BE2C (cell line): ENCODE results near the gene SLC12A1.

Experiments used
- DNase-seq: peaks from one replicate; pipeline ENCODE4 v3.0.0-alpha.2; 2020
- H3K27me3 ChIP-seq: fragments of 250-450 bp; sonication (Bioruptor Pico); 2 replicates; pipeline ENCODE4 v1.5.1; 2020; ENCODE audit warnings: mild to moderate bottlenecking
- H3K36me3 ChIP-seq: fragments of 250-450 bp; sonication (Bioruptor Pico); 2 replicates; pipeline ENCODE4 v1.5.1; 2020; ENCODE audit warnings: mild to moderate bottlenecking
- H3K4me1 ChIP-seq: fragments of 250-450 bp; sonication (Bioruptor Pico); 2 replicates; pipeline ENCODE4 v1.5.1; 2020
- H3K4me3 ChIP-seq: 2 replicates; pipeline ENCODE4 v1.5.1; 2011; ENCODE audit warnings: low read depth, low read length
- H3K9me3 ChIP-seq: fragments of 250-450 bp; sonication (Bioruptor Pico); 2 replicates; pipeline ENCODE4 v1.5.1; 2020
- TF ChIP-seq, protein P1 (sequence below): IDR thresholded peaks from 2 replicates; pipeline ENCODE4 v1.5.1; 2012; ENCODE audit warnings: mild to moderate bottlenecking, low read depth, low read length

Gene SLC12A1

DNA sequence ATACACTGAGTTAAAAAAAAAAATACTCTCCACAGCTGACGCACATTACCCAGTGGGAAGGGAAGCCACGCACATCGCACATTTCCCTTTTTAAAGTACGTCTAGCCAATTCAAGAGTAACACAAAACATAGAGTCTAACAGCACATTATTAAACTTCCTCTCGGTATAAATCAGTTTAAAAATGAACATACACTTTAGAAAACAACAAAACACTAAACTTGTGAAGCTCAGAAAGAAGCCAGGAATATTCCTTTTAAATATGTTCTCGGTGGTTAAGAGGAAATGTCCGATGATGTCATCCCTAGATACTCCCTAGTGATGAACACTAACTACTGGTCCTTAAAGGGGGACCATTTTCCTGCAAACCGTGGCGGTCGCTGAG lies 28.7 kb upstream of the SLC12A1 start:
- H3K4me1 ChIP-seq = peaks cover 15% of the 10 kb centered on the region
- H3K9me3 ChIP-seq = no peaks in the 10 kb centered on the region
- DNase-seq = no peak
- H3K36me3 ChIP-seq = no peaks in the 10 kb centered on the region; the same call in 1 of the 2 replicates
- H3K27me3 ChIP-seq = no peaks in the 10 kb centered on the region
- peak overlapping the region; percentile 67 for H3K4me3 ChIP-seq
- TF ChIP-seq, protein P1, sequence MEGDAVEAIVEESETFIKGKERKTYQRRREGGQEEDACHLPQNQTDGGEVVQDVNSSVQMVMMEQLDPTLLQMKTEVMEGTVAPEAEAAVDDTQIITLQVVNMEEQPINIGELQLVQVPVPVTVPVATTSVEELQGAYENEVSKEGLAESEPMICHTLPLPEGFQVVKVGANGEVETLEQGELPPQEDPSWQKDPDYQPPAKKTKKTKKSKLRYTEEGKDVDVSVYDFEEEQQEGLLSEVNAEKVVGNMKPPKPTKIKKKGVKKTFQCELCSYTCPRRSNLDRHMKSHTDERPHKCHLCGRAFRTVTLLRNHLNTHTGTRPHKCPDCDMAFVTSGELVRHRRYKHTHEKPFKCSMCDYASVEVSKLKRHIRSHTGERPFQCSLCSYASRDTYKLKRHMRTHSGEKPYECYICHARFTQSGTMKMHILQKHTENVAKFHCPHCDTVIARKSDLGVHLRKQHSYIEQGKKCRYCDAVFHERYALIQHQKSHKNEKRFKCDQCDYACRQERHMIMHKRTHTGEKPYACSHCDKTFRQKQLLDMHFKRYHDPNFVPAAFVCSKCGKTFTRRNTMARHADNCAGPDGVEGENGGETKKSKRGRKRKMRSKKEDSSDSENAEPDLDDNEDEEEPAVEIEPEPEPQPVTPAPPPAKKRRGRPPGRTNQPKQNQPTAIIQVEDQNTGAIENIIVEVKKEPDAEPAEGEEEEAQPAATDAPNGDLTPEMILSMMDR = no peak

GRCh38 chr15:48177766-48178647 lies 28.1 kb upstream of the SLC12A1 start, which contains the start of gene MYEF2:
Gene MYEF2, minus strand, starts transcription at chr15:48178295. Its CDS starts 58 bp downstream, at chr15:48178237.
- H3K4me1 ChIP-seq = peaks cover 15% of the 10 kb centered on the region
- H3K27me3 ChIP-seq = no peaks in the 10 kb centered on the region
- H3K9me3 ChIP-seq = no peaks in the 10 kb centered on the region
- TF ChIP-seq, protein P1 = no peak
- peak; percentile 95 for DNase-seq
- peak within 1 kb of the TSS; percentile 67 for H3K4me3 ChIP-seq
- H3K36me3 ChIP-seq = no peaks in the 10 kb centered on the region; the same call in 1 of the 2 replicates

DNA sequence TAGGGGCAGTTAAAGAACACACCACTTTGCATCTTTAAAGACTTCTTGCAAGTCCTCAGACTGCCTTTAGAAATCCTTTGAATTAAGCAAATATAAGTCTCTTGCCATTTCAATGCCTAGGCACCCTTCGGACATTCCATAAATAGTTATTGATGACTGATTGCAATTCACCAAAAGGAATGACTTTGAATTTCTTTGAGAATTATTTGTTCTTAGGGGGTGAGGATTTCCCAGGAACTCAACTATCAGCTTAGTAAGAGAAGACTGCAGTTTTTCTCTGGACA lies 27.5 kb upstream of the SLC12A1 start:
- Histone ChIP-seq H3K36me3 (no peaks in the 10 kb centered on the region; the same call in 1 of the 2 replicates), H3K9me3 (no peaks in the 10 kb centered on the region), H3K4me3 (peak overlapping the region; percentile 67), H3K4me1 (peaks cover 15% of the 10 kb centered on the region), H3K27me3 (no peaks in the 10 kb centered on the region)
- DNase-seq = no peak
- TF ChIP-seq, protein P1 = no peak

DNA sequence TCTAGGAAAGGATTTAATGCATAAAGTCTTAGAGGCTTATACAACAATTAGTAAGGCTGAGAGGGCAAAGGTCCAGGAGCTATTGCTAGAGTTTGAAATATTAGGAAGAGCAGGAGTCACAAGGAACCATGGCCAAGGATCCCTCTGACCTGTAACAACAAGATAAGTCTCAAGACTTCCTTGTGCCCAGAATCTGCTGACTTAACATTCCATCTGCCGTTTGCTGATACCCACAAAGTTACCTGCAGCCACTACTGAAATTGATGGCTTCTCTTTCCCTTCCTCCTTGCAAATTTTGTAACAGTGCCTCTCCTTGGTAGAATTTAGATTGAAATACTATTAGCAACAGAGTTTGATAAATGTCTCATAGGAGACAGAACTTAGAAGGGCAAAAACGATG lies 23.4 kb upstream of the SLC12A1 start:
- H3K4me3 ChIP-seq = no peak overlapping the region
- no peak for DNase-seq
- H3K4me1 ChIP-seq = no peaks in the 10 kb centered on the region
- no peaks in the 10 kb centered on the region for H3K36me3 ChIP-seq
- H3K27me3 ChIP-seq = no peaks in the 10 kb centered on the region
- H3K9me3 ChIP-seq = no peaks in the 10 kb centered on the region
- TF ChIP-seq, protein P1 = no peak

DNA sequence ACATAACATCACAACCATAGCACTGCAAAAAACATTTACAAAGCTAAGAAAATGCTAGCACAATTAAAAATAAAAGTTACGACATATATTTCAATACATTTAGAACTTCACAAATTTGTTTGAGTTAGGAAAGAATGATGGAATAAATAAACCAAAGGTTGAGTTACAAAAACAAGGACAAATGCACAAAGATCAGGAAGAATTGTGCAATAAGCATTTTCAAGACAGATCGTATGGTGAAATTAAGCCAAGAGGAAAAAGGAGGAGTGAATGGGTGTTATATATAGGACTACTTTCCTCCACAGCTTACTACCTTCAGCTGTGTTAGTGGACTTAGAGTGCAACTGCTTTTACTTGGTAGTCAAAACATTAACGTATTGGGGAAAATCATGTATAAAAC lies 20.6 kb upstream of the SLC12A1 start:
- Histone ChIP-seq H3K36me3 (no peaks in the 10 kb centered on the region), H3K9me3 (no peaks in the 10 kb centered on the region), H3K4me3 (no peak overlapping the region), H3K4me1 (no peaks in the 10 kb centered on the region), H3K27me3 (no peaks in the 10 kb centered on the region)
- TF ChIP-seq, protein P1 = no peak
- DNase-seq = no peak

GRCh38 chr15:48186271-48186670 lies 19.8 kb upstream of the SLC12A1 start:
- Histone ChIP-seq H3K36me3 (no peaks in the 10 kb centered on the region), H3K4me3 (no peak overlapping the region), H3K9me3 (no peaks in the 10 kb centered on the region), H3K27me3 (no peaks in the 10 kb centered on the region), H3K4me1 (no peaks in the 10 kb centered on the region)
- TF ChIP-seq, protein P1 = no peak
- DNase-seq = no peak
